GM21526 (cell line): Measurements from ENCODE around the gene UHRF1.
"Not testable (repeated sequence)": the region's sequence is repeated elsewhere in the genome, so short reads cannot be mapped to it uniquely, and the experiment has no call there.

Experiments used
- ATAC-seq: cut with Tn5 transposase; IDR thresholded peaks from one replicate; pipeline ENCODE4 v1.9.1; 2021; ENCODE audit warnings: moderate library complexity; ENCODE audit not compliant: unreplicated experiment, low FRiP score

Gene UHRF1

DNA sequence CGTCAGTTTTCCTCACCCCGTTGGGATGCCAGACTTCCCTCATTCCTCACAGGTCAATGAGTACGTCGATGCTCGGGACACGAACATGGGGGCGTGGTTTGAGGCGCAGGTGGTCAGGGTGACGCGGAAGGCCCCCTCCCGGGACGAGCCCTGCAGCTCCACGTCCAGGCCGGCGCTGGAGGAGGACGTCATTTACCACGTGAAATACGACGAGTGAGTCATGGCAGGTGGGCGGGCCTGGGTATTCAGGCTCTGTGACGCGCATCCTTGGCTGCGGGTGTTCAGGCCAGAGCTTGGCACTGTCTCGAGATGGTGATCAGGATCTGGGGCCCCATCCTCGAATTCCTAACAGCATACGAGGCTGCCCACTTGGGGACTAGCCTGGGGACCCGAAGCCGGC lies 21.4 kb downstream of the UHRF1 start:
- ATAC-seq, result no peak

DNA sequence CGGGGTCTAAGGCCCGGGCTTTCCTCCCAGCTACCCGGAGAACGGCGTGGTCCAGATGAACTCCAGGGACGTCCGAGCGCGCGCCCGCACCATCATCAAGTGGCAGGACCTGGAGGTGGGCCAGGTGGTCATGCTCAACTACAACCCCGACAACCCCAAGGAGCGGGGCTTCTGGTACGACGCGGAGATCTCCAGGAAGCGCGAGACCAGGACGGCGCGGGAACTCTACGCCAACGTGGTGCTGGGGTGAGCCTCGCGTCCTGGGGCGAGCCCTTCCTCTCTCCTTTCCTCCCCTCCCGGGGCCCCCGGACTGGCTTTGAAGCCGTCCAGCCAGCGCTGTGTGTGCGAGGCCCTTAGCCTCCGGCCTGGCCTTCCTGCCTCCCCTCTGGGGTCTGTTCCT lies 23.4 kb downstream of the UHRF1 start:
- ATAC-seq, result no peak

DNA sequence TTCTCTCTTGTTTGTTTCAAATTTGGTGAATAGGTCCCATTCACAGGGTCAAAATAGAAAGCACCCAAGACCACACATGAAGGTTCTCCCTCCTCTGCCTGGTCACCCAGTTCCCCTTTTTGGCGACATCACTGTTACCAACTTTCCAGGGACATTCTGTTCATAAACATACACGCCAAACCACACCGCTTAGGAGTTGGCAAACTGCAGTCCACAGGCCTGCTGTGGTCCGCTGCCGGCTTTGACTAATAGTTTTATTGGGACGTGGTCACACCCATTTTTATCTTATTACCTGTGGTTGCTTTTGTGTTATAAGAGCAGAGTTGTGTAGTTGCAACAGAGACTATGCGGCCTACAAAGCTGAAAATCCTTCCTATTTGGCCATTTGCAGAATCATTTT lies 24.2 kb downstream of the UHRF1 start:
- ATAC-seq, result no peak

DNA sequence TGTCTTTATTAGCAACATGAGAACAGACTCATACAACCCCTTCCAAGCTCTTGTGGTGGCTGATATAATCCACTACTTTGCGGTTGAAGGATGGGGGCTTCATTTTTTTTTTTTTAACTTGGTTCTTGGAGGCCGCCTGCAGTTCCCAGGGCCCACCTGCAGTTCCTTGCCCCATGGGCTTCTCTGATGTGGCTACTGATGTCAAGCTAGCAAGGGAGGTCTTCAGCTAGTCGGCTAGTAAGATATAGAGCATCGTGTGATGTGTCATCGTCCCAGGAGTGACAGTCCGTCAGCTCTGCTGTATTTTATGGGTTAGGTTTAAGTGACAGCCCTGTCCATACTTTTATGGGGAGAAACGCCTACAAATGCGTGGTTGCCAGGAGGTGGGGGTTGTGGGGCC lies 26.1 kb downstream of the UHRF1 start:
- ATAC-seq, result no peak

DNA sequence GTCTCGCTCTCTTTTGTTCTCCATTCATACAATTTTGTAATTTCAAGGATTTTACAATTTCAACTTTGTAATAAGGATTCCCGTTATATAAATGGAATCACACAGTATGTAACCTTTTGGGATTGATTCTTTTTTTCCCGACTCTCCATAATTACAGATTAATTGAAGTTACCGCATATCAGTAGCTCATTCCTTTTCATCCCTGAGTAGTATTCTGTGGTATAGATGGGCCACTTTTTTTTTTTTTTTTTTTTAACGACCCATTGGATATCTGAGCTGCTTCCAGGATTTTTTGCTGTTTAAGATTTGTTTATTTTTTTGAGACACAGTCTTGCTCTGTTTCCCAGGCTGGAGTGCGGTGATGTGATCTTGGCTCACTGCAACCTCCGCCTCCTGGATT lies 27.8 kb downstream of the UHRF1 start:
- no peak for ATAC-seq

DNA sequence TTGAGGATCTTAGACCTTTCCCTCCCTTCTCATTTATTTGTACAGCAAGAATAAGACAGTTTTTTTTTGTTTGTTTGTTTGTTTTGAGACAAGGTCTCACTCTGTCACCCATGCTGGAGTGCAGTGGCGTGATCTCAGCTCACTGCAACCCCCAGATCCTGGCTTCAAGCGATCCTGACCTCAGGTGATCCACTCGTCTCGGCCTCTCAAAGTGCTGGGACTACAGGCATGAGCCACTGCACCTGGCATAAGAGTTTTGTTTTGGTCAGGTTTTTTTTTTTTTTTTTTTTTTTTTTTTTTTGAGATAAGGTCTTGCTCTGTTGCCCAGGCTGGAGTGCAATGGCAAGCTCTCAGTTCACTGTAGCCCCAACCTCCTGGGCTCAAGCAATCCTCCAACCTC lies 29.2 kb downstream of the UHRF1 start:
- not testable (repeated sequence) for ATAC-seq

DNA sequence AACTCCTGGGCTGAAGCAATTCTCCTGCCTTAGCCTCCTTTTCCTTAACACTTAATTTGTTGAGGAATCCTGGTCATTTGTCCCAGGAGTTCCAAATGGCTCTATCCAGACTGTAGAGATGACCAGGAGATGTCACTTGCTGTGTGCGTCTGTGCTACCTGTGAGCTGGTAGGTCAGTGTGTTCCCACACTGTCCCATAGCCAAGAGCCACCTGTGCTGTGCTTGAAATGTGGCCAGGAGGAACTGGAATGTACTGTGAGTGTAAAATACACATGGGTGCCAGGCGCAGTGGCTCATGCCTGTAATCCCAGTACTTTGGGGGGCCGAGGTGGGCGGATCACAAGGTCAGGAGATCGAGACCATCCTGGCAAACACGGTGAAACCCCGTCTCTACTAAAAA lies 30.2 kb downstream of the UHRF1 start:
- ATAC-seq, result no peak

DNA sequence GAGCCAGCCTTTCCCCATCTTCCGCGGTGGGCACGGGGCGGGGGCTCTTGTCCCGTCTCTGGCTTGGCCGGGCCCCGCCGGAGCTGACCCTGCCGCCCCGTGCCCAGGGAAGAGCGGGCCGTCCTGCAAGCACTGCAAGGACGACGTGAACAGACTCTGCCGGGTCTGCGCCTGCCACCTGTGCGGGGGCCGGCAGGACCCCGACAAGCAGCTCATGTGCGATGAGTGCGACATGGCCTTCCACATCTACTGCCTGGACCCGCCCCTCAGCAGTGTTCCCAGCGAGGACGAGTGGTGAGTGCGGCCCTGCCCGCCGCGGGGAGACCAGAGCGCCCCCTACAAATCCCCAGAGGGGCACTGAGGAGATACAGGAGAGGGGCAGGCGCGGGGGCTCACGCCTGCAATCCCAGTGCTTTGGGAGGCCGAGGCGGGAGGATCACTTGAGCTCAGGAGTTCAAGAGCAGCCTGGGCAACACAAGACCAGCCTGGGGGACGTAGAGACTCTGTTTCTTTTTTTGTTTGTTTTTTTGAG lies 32.4 kb downstream of the UHRF1 start:
- not testable (repeated sequence) for ATAC-seq

DNA sequence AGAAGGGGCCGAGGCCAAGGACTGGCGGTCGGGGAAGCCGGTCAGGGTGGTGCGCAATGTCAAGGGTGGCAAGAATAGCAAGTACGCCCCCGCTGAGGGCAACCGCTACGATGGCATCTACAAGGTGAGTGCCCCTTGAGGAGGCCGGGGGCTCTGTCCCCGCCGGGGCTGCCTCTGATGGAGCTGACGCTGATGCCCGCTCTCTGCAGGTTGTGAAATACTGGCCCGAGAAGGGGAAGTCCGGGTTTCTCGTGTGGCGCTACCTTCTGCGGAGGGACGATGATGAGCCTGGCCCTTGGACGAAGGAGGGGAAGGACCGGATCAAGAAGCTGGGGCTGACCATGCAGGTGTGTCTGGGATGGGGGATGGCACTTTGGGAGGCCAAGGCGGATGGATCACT lies 41.3 kb downstream of the UHRF1 start:
- ATAC-seq, result not testable (repeated sequence)

DNA sequence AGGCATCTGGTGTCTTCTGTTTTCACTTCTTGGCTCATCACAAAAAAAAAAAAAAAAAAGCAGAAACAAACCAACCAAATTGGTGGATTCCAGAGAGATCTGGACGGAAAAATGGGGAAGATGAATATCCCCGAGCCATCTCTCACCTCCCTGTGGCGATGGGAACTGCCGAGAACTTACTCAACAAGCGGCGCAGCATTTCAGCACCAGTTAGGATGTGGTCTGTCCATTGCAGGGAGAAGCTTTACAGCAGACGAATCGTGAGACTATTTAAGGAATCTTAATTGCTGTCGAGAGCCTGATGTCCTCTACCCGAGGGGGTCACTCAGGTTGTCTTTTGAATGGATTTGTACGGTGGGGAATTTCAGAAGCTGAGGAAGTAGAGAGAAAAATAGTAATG lies 42.4 kb downstream of the UHRF1 start:
- no peak for ATAC-seq

DNA sequence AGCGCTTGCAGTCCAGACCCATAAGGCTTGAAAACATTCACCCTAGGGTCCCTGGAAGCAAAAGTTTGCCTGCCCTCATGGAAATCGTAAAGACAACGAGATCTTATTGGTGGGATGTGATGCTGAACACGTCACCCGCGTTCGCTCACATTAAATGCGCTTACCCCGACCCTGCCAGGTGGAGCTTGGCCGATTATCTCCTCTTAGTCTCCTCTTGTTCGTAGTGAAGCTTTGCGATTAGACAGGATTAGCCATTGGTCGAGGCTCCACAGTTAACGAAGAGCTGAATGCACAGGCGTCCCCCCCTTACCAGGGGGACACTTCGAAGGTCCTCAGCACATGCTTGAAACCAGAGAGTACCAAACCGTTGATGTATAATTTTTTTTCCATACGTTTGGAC lies 43.6 kb downstream of the UHRF1 start:
- ATAC-seq, result no peak

DNA sequence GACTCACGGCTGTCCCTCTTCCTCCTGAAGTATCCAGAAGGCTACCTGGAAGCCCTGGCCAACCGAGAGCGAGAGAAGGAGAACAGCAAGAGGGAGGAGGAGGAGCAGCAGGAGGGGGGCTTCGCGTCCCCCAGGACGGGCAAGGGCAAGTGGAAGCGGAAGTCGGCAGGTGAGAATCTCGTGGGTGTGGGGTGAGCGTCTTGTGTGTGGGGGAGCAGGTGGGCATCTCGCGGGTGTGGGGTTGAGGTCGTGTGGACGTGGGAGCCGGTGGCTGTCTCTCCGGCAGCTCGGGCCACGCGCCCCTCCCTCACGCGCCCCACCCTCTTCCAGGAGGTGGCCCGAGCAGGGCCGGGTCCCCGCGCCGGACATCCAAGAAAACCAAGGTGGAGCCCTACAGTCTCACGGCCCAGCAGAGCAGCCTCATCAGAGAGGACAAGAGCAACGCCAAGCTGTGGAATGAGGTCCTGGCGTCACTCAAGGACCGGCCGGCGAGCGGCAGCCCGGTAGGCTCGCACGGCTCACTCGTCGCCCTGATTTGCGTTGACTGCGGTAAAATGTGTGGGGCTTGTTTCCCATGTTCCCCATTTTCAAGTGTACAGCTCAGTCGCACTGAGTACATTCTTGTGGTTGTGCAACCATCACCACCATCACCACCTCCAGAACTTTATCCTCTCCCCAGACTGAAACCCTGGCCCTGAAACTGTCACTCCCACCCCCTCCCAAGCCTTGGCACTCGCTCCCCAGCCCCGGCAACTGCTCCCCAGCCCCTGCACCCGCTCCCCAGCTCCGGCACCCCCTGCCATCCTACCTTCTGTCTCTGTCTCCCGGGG lies 45.2 kb downstream of the UHRF1 start:
- not testable (repeated sequence) for ATAC-seq

DNA sequence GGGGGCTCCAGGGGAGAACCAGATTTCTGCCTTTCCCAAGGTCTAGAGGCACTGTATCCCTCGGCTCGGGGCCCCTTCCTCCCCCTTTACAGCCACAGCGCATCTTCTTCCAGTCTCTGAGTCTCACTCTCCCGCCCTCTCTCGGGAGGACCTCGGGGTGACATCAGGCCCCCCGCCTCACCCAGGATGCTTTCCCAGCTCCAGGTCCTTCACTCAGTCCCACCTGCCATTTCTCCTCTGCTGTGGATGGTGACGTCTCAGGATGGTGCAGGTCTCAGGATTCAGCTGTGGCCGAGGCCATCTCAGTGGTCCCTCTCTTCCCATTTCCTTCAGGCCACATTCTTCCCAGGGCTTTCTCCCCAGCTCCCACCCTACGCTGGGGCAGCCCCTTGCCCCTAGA lies 46.0 kb downstream of the UHRF1 start:
- ATAC-seq, result no peak

DNA sequence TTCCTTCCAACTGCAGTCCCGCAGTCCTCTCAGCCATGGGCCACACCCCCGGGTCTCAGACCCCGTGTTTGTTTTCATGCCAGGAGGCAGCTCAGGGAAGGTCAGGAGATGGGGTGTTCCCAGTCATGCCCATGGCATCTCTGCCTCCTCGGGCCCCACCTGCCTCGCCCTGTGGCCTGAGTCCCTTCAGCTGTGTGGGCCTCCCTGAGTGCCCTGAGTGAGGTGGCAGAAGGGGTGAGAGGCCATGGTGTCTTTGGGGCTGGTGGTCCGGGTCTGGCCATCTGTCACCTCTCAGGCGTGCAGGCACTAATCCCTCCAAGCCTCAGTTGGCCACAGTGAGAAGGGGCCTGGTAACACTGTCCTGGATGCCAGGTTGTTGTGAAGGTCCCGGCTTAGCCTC lies 48.7 kb downstream of the UHRF1 start:
- ATAC-seq, result no peak

DNA sequence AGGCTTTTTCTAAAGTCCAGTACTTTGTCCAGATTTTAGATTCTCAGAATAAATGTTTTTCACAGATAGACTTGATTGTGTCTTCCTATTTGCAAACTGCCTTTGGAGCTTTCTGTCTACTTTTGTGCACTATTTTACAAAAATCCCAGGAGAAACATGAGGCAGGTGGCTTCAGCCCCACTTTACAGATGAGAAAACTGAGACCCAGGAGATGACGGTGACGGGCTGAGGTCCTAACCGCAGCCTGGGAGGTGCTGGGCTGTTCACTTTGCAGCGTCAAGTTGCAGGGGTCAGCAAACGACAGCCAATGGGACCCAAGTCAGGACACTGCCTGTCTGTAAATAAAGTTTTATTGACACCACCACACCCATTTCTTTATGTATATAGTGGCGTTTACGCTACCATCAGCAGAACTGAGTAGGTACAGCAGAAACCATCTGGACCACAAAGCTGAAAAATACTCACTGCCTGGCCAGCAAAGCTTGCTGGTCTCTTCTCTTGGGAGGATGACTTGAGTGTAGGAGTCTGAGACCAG lies 52.9 kb downstream of the UHRF1 start:
- ATAC-seq, result no peak

DNA sequence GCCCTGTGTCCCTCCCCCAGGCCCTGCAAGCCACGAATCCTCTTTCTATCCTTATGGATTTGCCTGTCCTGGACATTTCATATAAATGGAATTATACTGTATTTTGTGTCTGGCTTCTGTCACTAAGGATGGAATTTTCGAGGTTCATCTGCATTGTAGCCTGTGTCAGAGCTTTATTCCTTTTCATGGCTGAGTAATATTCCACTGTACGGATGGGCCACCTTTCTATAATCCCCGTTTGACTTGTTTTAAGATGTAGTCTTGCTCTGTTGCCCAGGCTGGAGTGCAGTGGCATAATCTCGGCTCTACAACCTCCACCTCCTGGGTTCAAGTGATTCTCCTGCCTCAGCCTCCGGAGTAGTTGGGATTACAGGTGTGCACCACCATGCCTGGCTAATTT lies 55.8 kb downstream of the UHRF1 start:
- no peak for ATAC-seq

DNA sequence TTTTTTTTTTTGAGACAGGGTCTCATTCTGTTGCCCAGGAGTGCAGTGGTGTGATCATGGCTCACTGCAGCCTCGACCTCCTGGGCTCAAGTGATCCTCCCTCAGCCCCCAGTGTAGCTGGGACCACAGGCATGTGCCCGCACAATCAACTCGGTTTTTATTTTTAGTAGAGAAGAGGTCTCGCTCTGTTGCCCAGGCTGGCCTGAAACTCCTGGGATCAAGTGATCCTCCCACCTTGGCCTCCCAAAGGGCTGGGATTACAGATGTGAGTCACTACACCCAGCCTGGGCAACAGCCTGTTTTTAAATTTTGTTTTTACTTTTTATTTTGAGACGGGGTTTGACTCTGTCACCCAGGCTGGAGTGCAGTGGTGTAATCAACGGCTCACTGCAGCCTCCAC lies 57.3 kb downstream of the UHRF1 start:
- ATAC-seq, result no peak

DNA sequence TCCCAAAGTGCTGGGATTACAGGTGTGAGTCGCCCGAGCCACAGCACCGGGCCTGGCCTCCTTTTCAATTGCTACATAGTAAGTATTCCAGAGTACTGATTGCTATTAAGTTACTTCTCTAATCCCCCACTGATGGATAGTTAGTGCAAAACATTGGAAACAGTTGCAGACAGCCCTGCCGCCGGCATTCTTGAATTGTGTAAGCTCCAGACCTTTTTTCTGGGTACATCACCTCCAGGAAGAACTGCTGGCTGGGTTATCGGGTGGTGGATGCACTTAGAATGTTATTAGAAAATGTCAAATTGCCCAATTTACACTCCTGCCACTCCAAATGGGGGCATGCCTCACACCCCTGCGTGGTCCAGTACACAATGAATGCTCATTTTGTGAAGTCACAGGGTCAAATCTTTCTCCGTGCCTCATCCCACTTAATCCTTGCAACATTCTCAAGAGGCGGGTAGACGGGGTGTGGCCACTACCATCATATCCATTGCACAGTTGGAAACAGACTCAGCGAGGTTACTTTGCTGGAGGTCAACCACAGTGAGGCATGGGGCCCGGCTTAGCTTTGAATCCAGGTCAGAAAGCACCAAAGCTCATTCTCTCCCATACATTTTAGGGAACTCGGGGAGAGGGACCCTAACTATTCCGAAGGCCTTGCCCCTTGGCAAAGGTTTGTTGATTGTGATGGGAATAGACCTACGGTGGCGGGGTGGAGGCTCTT lies 58.6 kb downstream of the UHRF1 start:
- ATAC-seq, result no peak

DNA sequence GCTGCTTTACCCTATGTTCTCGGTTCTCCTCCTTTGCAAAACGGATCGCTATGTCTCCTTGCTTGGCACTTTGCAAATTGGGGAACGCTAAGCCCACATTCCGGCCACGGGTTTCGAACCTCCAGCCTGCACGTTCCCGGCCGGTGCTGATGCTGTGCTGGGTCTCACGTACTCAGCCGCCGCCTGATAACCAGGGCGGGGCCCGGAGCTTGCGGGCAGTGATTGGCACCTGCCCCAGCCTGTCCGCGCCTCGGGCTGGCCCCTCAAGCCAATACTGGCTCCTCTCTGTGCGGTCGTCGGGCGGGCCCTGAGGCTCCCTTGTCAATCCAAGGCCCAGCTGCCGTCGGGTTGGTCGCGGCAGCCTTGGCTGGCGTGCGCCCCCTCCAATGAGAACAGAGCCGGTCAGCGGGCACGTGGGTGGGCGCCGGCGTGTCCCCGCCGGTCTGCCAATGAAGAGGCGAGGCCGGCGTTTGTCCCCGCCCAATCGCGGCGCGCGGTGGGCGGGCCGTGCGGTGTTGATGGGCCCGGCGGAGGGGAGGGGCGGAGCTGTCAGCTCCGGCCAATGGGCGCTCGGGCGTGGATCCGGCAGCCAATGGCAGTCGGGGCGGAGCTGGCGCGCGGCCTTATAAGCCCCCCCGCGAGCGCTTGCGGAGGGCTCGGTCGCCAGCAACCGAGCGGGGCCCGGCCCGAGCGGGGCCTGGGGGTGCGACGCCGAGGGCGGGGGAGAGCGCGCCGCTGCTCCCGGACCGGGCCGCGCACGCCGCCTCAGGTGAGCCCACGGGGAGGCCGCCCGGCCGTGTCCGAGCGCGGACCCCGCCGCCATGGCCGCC lies 59.4 kb downstream of the UHRF1 start, which contains the start of gene KDM4B:
TSS of gene KDM4B (plus strand) at position 652 of the 830 bp plus-strand sequence. CDS start 63,778 bp downstream, outside the sequence.
- peak; percentile 89 for ATAC-seq

DNA sequence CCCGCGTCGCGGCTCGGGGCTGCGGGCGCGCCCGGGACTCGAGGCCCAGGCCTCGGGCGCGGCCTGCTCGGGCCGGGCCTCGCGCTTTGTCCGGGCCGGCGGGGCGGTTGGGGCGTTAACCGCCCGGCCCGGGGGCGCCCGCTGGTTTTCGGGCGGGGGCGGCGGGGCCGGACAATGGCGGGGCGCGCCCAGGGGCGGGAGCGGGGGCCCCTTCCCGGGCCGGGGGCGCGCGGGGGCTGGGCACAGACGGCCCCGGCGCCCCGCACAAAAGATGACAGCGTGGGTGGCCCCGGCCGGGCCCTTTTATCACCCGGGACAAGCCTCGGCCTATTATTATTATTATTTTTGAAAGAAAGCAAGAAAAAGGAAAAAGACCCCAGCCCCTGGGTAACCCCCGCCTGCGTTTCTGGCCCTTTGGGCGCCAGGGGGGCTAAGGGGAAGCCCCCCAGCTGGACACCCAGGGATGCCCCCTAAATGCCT lies 60.0 kb downstream of the UHRF1 start:
- ATAC-seq, result peak; percentile 0
